Liver (tissue), 9 donors: Measurements from ENCODE around the gene FES. TPM values are rescaled to one million over a fixed set of nuclear protein-coding genes. Genes with fewer than 3 reads are reported as not detected.
"Not testable (repeated sequence)": the region's sequence is repeated elsewhere in the genome, so short reads cannot be mapped to it uniquely, and the experiment has no call there.

ENCODE experiments used
- DNase-seq: peaks from one replicate; pipeline ENCODE4 v3.0.0-alpha.2; 2017; ENCODE audit warnings: low spot score
- H3K27ac ChIP-seq, 2 donors: one replicate each; pipeline ENCODE4 v1.7.0; 2013; ENCODE audit warnings: inconsistent platforms in 2 of 2, low read length in 2 of 2, control low read depth in 1 of 2, low read depth in 1 of 2, mild to moderate bottlenecking in 1 of 2
- H3K27me3 ChIP-seq, 4 donors: one replicate each; pipeline versions ENCODE4 v1.6.1 to v1.7.0; 2013; ENCODE audit warnings: low read length in 3 of 4, inconsistent platforms in 1 of 4, mild to moderate bottlenecking in 1 of 4, moderate library complexity in 1 of 4; ENCODE audit not compliant: control insufficient read depth in 4 of 4, insufficient read depth in 4 of 4
- H3K36me3 ChIP-seq, 4 donors: one replicate each; pipeline versions ENCODE4 v1.6.1 to v1.7.0; 2013; ENCODE audit warnings: low read length in 3 of 4, mild to moderate bottlenecking in 3 of 4, low read depth in 1 of 4, moderate library complexity in 1 of 4; ENCODE audit not compliant: control insufficient read depth in 4 of 4, insufficient read depth in 3 of 4
- H3K4me1 ChIP-seq, 4 donors: one replicate each; pipeline versions ENCODE4 v1.6.1 to v1.7.0; 2013; ENCODE audit warnings: low read length in 3 of 4, mild to moderate bottlenecking in 3 of 4, moderate library complexity in 1 of 4; ENCODE audit not compliant: control insufficient read depth in 4 of 4, insufficient read depth in 4 of 4
- H3K4me3 ChIP-seq, 3 donors: one replicate each; pipeline versions ENCODE4 v1.6.1 to v1.7.0; 2013; ENCODE audit warnings: low read length in 3 of 3, control low read depth in 1 of 3, low read depth in 1 of 3, mild to moderate bottlenecking in 1 of 3
- H3K9ac ChIP-seq, 2 donors: one replicate each; pipeline ENCODE4 v1.7.0; 2013; ENCODE audit warnings: low read length in 2 of 2, mild to moderate bottlenecking in 2 of 2, moderate library complexity in 2 of 2, control low read depth in 1 of 2, low read depth in 1 of 2
- H3K9me3 ChIP-seq, 4 donors: one replicate each; pipeline versions ENCODE4 v1.6.1 to v1.7.0; 2013; ENCODE audit warnings: low read length in 3 of 4; ENCODE audit not compliant: control insufficient read depth in 4 of 4
- FOXA1 ChIP-seq: IDR thresholded peaks from 2 replicates; pipeline ENCODE4 v1.6.1; 2016; ENCODE audit warnings: antibody characterized with exemption
- FOXA2 ChIP-seq: IDR thresholded peaks from 2 replicates; pipeline ENCODE4 v1.6.1; 2016; ENCODE audit warnings: antibody characterized with exemption
- GABPA ChIP-seq, 2 donors: IDR thresholded peaks in 1 of 2; conservative IDR thresholded peaks in 1 of 2; 2 replicates each; pipeline ENCODE4 v1.6.1; 2016; ENCODE audit warnings: antibody characterized with exemption in 2 of 2, mild to moderate bottlenecking in 1 of 2, moderate library complexity in 1 of 2
- HNF4G ChIP-seq: IDR thresholded peaks from 2 replicates; pipeline ENCODE4 v1.6.1; 2016; ENCODE audit warnings: antibody characterized with exemption
- JUND ChIP-seq, 2 donors: IDR thresholded peaks; 2 replicates each; pipeline ENCODE4 v1.6.1; 2016; ENCODE audit warnings: antibody characterized with exemption in 2 of 2
- NR2F2 ChIP-seq: IDR thresholded peaks from 2 replicates; pipeline ENCODE4 v1.6.1; 2016; ENCODE audit warnings: antibody characterized with exemption
- RAD21 ChIP-seq, 2 donors: IDR thresholded peaks; 2 replicates each; pipeline ENCODE4 v1.6.1; 2016; ENCODE audit warnings: antibody characterized with exemption in 2 of 2, mild to moderate bottlenecking in 2 of 2
- RXRA ChIP-seq, 2 donors: IDR thresholded peaks; 2 replicates each; pipeline ENCODE4 v1.6.1; 2017 to 2018; ENCODE audit warnings: antibody characterized with exemption in 2 of 2, mild to moderate bottlenecking in 1 of 2
- SP1 ChIP-seq: IDR thresholded peaks from 2 replicates; pipeline ENCODE4 v1.6.1; 2018; ENCODE audit warnings: antibody characterized with exemption, mild to moderate bottlenecking
- YY1 ChIP-seq: IDR thresholded peaks from 2 replicates; pipeline ENCODE4 v1.6.1; 2016; ENCODE audit warnings: antibody characterized with exemption, mild to moderate bottlenecking
- WGBS: extraction: QIAGEN DNeasy Blood & Tissue Kit; methylation state at CpG from one replicate; pipeline ENCODE4 v1.1.7; 2013; 5-methylcytosine and 5-hydroxymethylcytosine counted together
- polyA plus RNA-seq, 2 donors: library from polyadenylated mRNA; stranded (reverse) in 1 of 2; unstranded in 1 of 2; fragments of 200-250 nt in 1 of 2; fragments of >200 nt in 1 of 2; fragmentation: Nextera tagmentation in 1 of 2; extraction: Ambion mirVana in 1 of 2; gene quantifications; one replicate each; pipeline versions ENCODE4 v1.2.1 to v1.2.3, GENCODE V29; 2013 to 2015
- total RNA-seq, 2 donors: library from RNA; depleted of rRNA; stranded (reverse); fragments of >200 nt; gene quantifications; one replicate each; pipeline ENCODE4 v1.2.3, GENCODE V29; 2014
- TF ChIP-seq, protein P1 (sequence below): IDR thresholded peaks from 2 replicates; pipeline ENCODE4 v1.6.1; 2016; ENCODE audit warnings: antibody characterized with exemption
- TF ChIP-seq, protein P2 (sequence below): fragments of 150-350 bp; IDR thresholded peaks from 2 replicates; pipeline ENCODE4 v1.5.1; 2017; ENCODE audit warnings: improper control_type of control experiment, low read depth, low read length; ENCODE audit not compliant: missing input control
- TF ChIP-seq, protein P3 (sequence below): IDR thresholded peaks from 2 replicates; pipeline ENCODE4 v1.6.1; 2016; ENCODE audit warnings: antibody characterized with exemption
- TF ChIP-seq, protein P4 (sequence below): IDR thresholded peaks from 2 replicates; pipeline ENCODE4 v1.6.1; 2016; ENCODE audit warnings: antibody characterized with exemption, mild to moderate bottlenecking
- TF ChIP-seq, protein P5 (sequence below): IDR thresholded peaks from 2 replicates; pipeline ENCODE4 v1.6.1; 2016; ENCODE audit warnings: antibody characterized with exemption
- donor health status: healthy.
- donor health status: healthy.
- donor health status: healthy.
- donor health status: healthy.
- donor health status: healthy.

FES gene
- total and polyA plus RNA-seq, 4 donors, result 12.1 to 43.1 (median 28.8) TPM

DNA sequence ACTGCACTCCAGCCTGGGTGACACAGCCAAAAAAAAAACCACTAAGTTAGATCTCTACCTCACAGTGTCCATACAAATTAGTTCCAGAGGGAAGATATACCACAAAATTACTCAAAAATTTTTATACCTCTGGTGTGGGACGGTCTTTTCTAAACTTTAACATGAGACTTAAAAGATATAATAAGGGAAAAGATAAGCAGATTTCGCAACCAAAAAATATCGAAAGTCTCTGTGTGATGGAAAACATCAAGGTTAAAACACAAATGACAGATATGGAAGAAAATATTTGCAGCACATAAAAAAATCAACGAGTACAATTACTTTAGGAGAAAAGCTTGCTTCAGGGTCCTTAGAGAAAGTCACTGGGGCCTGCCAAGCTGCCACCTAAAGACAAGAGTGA is 37.6 kb downstream of the FES start:
- WGBS, result 79% methylated on average over 4 of the region's 4 CpGs
- Histone ChIP-seq H3K27ac (no peak overlapping the region), H3K4me1 (no peaks in the 10 kb centered on the region), H3K4me3 (no peak overlapping the region), H3K27me3 (no peaks in the 10 kb centered on the region), H3K9ac (no peak overlapping the region), H3K9me3 (no peaks in the 10 kb centered on the region), H3K36me3 (peaks cover 5 to 45% (median 42%) of the 10 kb centered on the region in 4 donors)
- TF ChIP-seq, protein P1, sequence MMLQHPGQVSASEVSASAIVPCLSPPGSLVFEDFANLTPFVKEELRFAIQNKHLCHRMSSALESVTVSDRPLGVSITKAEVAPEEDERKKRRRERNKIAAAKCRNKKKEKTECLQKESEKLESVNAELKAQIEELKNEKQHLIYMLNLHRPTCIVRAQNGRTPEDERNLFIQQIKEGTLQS, result no peak
- TF ChIP-seq, protein P2, sequence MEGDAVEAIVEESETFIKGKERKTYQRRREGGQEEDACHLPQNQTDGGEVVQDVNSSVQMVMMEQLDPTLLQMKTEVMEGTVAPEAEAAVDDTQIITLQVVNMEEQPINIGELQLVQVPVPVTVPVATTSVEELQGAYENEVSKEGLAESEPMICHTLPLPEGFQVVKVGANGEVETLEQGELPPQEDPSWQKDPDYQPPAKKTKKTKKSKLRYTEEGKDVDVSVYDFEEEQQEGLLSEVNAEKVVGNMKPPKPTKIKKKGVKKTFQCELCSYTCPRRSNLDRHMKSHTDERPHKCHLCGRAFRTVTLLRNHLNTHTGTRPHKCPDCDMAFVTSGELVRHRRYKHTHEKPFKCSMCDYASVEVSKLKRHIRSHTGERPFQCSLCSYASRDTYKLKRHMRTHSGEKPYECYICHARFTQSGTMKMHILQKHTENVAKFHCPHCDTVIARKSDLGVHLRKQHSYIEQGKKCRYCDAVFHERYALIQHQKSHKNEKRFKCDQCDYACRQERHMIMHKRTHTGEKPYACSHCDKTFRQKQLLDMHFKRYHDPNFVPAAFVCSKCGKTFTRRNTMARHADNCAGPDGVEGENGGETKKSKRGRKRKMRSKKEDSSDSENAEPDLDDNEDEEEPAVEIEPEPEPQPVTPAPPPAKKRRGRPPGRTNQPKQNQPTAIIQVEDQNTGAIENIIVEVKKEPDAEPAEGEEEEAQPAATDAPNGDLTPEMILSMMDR, result no peak
- TF ChIP-seq, protein P3, sequence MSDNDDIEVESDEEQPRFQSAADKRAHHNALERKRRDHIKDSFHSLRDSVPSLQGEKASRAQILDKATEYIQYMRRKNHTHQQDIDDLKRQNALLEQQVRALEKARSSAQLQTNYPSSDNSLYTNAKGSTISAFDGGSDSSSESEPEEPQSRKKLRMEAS, result no peak
- no peak for TF ChIP-seq SP1
- TF ChIP-seq GABPA (IDR thresholded peaks at IDR 0.05 in 1 of 2, conservative IDR thresholded peaks at IDR 0.05 in 1 of 2), result no peak
- TF ChIP-seq FOXA1, result no peak
- no peak for TF ChIP-seq RAD21 (IDR thresholded peaks at IDR 0.05)
- no peak for TF ChIP-seq YY1
- TF ChIP-seq, protein P4, sequence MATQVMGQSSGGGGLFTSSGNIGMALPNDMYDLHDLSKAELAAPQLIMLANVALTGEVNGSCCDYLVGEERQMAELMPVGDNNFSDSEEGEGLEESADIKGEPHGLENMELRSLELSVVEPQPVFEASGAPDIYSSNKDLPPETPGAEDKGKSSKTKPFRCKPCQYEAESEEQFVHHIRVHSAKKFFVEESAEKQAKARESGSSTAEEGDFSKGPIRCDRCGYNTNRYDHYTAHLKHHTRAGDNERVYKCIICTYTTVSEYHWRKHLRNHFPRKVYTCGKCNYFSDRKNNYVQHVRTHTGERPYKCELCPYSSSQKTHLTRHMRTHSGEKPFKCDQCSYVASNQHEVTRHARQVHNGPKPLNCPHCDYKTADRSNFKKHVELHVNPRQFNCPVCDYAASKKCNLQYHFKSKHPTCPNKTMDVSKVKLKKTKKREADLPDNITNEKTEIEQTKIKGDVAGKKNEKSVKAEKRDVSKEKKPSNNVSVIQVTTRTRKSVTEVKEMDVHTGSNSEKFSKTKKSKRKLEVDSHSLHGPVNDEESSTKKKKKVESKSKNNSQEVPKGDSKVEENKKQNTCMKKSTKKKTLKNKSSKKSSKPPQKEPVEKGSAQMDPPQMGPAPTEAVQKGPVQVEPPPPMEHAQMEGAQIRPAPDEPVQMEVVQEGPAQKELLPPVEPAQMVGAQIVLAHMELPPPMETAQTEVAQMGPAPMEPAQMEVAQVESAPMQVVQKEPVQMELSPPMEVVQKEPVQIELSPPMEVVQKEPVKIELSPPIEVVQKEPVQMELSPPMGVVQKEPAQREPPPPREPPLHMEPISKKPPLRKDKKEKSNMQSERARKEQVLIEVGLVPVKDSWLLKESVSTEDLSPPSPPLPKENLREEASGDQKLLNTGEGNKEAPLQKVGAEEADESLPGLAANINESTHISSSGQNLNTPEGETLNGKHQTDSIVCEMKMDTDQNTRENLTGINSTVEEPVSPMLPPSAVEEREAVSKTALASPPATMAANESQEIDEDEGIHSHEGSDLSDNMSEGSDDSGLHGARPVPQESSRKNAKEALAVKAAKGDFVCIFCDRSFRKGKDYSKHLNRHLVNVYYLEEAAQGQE, result no peak
- TF ChIP-seq FOXA2, result no peak
- TF ChIP-seq JUND (IDR thresholded peaks at IDR 0.05), result no peak
- TF ChIP-seq, protein P5, sequence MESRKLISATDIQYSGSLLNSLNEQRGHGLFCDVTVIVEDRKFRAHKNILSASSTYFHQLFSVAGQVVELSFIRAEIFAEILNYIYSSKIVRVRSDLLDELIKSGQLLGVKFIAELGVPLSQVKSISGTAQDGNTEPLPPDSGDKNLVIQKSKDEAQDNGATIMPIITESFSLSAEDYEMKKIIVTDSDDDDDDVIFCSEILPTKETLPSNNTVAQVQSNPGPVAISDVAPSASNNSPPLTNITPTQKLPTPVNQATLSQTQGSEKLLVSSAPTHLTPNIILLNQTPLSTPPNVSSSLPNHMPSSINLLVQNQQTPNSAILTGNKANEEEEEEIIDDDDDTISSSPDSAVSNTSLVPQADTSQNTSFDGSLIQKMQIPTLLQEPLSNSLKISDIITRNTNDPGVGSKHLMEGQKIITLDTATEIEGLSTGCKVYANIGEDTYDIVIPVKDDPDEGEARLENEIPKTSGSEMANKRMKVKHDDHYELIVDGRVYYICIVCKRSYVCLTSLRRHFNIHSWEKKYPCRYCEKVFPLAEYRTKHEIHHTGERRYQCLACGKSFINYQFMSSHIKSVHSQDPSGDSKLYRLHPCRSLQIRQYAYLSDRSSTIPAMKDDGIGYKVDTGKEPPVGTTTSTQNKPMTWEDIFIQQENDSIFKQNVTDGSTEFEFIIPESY, result no peak
- no peak for TF ChIP-seq HNF4G
- no peak for TF ChIP-seq RXRA (IDR thresholded peaks at IDR 0.05)
- no peak for TF ChIP-seq NR2F2
- no peak for DNase-seq

DNA sequence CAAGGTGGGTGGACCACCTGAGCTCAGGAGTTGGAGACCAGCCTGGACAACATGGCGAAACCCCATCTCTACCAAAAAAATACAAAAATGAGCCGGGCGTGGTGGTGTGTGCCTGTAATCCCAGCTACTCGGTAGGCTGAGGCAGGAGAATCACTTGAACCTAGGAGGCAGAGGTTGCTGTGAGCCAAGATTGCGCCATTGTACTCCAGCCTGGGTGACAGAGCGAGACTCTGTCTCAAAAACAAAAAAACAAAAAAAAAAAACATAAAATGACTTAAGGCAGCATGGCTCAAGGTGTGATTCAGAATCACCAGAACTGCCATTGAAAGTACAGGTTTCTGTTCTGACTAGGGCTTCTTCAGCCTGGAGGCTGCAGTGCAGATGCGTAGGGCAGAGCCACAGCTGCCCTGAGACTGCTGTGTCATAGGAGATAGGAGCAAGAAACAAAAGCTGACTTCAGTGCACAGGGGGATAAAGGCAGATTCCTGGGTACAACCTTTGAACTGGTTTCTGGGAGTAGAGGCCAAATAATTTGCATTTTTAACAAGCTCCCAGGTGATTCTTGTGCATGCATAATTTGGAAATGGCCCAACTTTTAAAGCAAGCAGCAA is 38.5 kb downstream of the FES start:
- H3K27me3 ChIP-seq, H3K4me3 ChIP-seq, H3K9ac ChIP-seq, H3K27ac ChIP-seq, H3K9me3 ChIP-seq, H3K4me1 ChIP-seq, DNase-seq: not testable (repeated sequence)
- 89% methylated on average over 7 of the region's 7 CpGs for WGBS
- peaks cover 4 to 36% (median 34%) of the 10 kb centered on the region in 4 donors for H3K36me3 ChIP-seq
